Erythroblast (primary cell): ENCODE data around the gene NDOR1.

Source experiments
- GATA1 ChIP-seq: IDR thresholded peaks from 2 replicates; pipeline ENCODE4 v1.6.1; 2011; ENCODE audit warnings: low read depth, mild to moderate bottlenecking, control low read depth, low read length, moderate library complexity
- POLR2A ChIP-seq: IDR thresholded peaks from 2 replicates; pipeline ENCODE4 v1.6.1; 2011; ENCODE audit warnings: mild to moderate bottlenecking, low read length

- TF ChIP-seq POLR2A (no peak), GATA1 (no peak)
Observed at GRCh38 chr9:137222190-137223077, 16.9 kb downstream of the NDOR1 start, which contains the start of gene RNF208.
